Measurements from ENCODE around the gene ZNF474. TPM values are rescaled to one million over a fixed set of nuclear protein-coding genes. Genes with fewer than 3 reads are reported as not detected.

Gene ZNF474
- total RNA-seq, 1 donor from 2014 or later: not detected

DNA sequence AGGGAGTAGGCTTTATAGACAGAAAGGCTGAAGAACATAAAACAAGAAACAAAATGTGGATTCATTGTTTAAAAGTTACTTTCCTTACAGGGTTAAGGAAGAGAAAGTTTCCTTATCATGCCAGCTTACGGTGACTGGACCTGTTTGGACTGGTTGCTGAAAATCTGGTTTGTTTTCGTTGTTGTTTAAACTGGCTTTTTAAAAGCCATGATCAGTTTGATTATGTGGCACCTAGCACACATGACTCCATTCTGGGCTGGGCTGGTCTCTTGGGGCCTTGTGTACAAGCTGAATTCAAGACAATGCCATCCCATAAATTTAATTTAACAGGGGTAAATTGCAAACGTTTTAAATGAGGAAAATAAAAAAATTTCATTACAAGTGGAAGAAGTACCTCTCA lies 18.4 kb upstream of the ZNF474 start:
- DNase-seq (ENCODE audit: extremely low spot score, unreplicated experiment): no peak
- Mint-ChIP-seq H3K36me3 (ENCODE audit: unreplicated experiment) (no peaks in the 10 kb centered on the region), H3K27me3 (ENCODE audit: unreplicated experiment) (no peaks in the 10 kb centered on the region), H3K4me1 (ENCODE audit: unreplicated experiment) (peaks cover 2% of the 10 kb centered on the region), H3K9me3 (ENCODE audit: unreplicated experiment) (no peaks in the 10 kb centered on the region), H3K4me3 (ENCODE audit: unreplicated experiment) (no peak overlapping the region), H3K27ac (ENCODE audit: unreplicated experiment) (no peak overlapping the region)
- TF ChIP-seq, protein P1, sequence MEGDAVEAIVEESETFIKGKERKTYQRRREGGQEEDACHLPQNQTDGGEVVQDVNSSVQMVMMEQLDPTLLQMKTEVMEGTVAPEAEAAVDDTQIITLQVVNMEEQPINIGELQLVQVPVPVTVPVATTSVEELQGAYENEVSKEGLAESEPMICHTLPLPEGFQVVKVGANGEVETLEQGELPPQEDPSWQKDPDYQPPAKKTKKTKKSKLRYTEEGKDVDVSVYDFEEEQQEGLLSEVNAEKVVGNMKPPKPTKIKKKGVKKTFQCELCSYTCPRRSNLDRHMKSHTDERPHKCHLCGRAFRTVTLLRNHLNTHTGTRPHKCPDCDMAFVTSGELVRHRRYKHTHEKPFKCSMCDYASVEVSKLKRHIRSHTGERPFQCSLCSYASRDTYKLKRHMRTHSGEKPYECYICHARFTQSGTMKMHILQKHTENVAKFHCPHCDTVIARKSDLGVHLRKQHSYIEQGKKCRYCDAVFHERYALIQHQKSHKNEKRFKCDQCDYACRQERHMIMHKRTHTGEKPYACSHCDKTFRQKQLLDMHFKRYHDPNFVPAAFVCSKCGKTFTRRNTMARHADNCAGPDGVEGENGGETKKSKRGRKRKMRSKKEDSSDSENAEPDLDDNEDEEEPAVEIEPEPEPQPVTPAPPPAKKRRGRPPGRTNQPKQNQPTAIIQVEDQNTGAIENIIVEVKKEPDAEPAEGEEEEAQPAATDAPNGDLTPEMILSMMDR (IDR thresholded peaks at IDR 0.05): no peak

DNA sequence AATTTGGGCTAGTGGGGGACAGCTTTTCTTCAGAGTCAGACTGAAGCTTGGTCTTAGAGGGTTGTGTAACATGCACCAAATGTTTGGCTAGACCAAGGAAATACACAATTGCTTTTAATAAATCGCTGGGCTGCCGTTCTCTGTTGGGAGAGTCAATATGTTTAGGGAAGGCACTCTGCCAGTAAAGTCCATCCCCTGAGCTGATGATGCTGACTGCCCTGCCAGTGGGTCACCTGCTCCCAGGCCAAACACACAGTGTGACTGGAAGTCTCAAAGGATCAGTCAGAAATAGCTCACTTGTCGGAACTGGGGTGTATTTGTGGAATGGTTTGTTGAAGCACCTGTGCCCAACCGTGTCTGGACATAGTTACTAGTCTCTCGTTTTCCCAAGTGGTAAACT lies 17.9 kb upstream of the ZNF474 start:
- Mint-ChIP-seq H3K27ac (ENCODE audit: unreplicated experiment) (no peak overlapping the region), H3K36me3 (ENCODE audit: unreplicated experiment) (no peaks in the 10 kb centered on the region), H3K27me3 (ENCODE audit: unreplicated experiment) (no peaks in the 10 kb centered on the region), H3K4me1 (ENCODE audit: unreplicated experiment) (peaks cover 2% of the 10 kb centered on the region), H3K4me3 (ENCODE audit: unreplicated experiment) (no peak overlapping the region), H3K9me3 (ENCODE audit: unreplicated experiment) (no peaks in the 10 kb centered on the region)
- TF ChIP-seq, protein P1 (IDR thresholded peaks at IDR 0.05): no peak
- no peak for DNase-seq (ENCODE audit: extremely low spot score, unreplicated experiment)

- TF ChIP-seq, protein P1 (IDR thresholded peaks at IDR 0.05): no peak
- no peak for DNase-seq (ENCODE audit: extremely low spot score, unreplicated experiment)
- Mint-ChIP-seq H3K9me3 (ENCODE audit: unreplicated experiment) (no peaks in the 10 kb centered on the region), H3K27ac (ENCODE audit: unreplicated experiment) (no peak overlapping the region), H3K4me3 (ENCODE audit: unreplicated experiment) (no peak overlapping the region), H3K27me3 (ENCODE audit: unreplicated experiment) (no peaks in the 10 kb centered on the region), H3K36me3 (ENCODE audit: unreplicated experiment) (no peaks in the 10 kb centered on the region), H3K4me1 (ENCODE audit: unreplicated experiment) (peaks cover 2% of the 10 kb centered on the region)
Observed at GRCh38 chr5:122112063-122112462, 17.3 kb upstream of the ZNF474 start.

- H3K4me3 Mint-ChIP-seq (ENCODE audit: unreplicated experiment): no peak overlapping the region
- H3K9me3 Mint-ChIP-seq (ENCODE audit: unreplicated experiment): no peaks in the 10 kb centered on the region
- H3K27me3 Mint-ChIP-seq (ENCODE audit: unreplicated experiment): no peaks in the 10 kb centered on the region
- TF ChIP-seq, protein P1 (IDR thresholded peaks at IDR 0.05): no peak
- no peak for DNase-seq (ENCODE audit: extremely low spot score, unreplicated experiment)
- H3K27ac Mint-ChIP-seq (ENCODE audit: unreplicated experiment): no peak overlapping the region
- H3K4me1 Mint-ChIP-seq (ENCODE audit: unreplicated experiment): peaks cover 2% of the 10 kb centered on the region
- H3K36me3 Mint-ChIP-seq (ENCODE audit: unreplicated experiment): no peaks in the 10 kb centered on the region
Observed at GRCh38 chr5:122112733-122113558, 16.4 kb upstream of the ZNF474 start.

- Mint-ChIP-seq H3K27me3 (ENCODE audit: unreplicated experiment) (no peaks in the 10 kb centered on the region), H3K36me3 (ENCODE audit: unreplicated experiment) (no peaks in the 10 kb centered on the region), H3K9me3 (ENCODE audit: unreplicated experiment) (no peaks in the 10 kb centered on the region), H3K4me1 (ENCODE audit: unreplicated experiment) (peaks cover 2% of the 10 kb centered on the region), H3K27ac (ENCODE audit: unreplicated experiment) (no peak overlapping the region), H3K4me3 (ENCODE audit: unreplicated experiment) (no peak overlapping the region)
- no peak for DNase-seq (ENCODE audit: extremely low spot score, unreplicated experiment)
- TF ChIP-seq, protein P1 (IDR thresholded peaks at IDR 0.05): no peak
Observed at GRCh38 chr5:122114501-122114900, 14.8 kb upstream of the ZNF474 start.

All from osteocyte (in vitro differentiated cells).